Gastrocnemius medialis (tissue), 4 donors: ENCODE data around the gene NKAPD1.

Source experiments
- POLR2A ChIP-seq, 2 donors: fragments of 450-650 bp; IDR thresholded peaks; one replicate each; pipeline ENCODE4 v1.6.1; 2017; ENCODE audit warnings: antibody characterized with exemption in 2 of 2, mild to moderate bottlenecking in 2 of 2, moderate library complexity in 2 of 2
- TF ChIP-seq, protein P1 (sequence below), 5 experiments: fragments of 450-650 bp in 3 of 5; fragments of 200-600 bp in 2 of 5; sonication (generic) in 2 of 5; IDR thresholded peaks in 4 of 5; conservative IDR thresholded peaks in 1 of 5; 1 replicate in 4 of 5; 2 replicates in 1 of 5; pipeline ENCODE4 v1.5.1; 2016 to 2019; ENCODE audit warnings: antibody characterized with exemption in 5 of 5, mild to moderate bottlenecking in 3 of 5, moderate library complexity in 3 of 5

GRCh38 chr11:112097734-112098528, 23.8 kb downstream of the NKAPD1 start:
- no peak for TF ChIP-seq POLR2A (IDR thresholded peaks at IDR 0.05)
- TF ChIP-seq, protein P1, sequence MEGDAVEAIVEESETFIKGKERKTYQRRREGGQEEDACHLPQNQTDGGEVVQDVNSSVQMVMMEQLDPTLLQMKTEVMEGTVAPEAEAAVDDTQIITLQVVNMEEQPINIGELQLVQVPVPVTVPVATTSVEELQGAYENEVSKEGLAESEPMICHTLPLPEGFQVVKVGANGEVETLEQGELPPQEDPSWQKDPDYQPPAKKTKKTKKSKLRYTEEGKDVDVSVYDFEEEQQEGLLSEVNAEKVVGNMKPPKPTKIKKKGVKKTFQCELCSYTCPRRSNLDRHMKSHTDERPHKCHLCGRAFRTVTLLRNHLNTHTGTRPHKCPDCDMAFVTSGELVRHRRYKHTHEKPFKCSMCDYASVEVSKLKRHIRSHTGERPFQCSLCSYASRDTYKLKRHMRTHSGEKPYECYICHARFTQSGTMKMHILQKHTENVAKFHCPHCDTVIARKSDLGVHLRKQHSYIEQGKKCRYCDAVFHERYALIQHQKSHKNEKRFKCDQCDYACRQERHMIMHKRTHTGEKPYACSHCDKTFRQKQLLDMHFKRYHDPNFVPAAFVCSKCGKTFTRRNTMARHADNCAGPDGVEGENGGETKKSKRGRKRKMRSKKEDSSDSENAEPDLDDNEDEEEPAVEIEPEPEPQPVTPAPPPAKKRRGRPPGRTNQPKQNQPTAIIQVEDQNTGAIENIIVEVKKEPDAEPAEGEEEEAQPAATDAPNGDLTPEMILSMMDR (IDR thresholded peaks at IDR 0.05 in 4 of 5, conservative IDR thresholded peaks at IDR 0.05 in 1 of 5), result no peak
